IMR-90 (cell line): ENCODE measurements around the gene SPG11. TPM values are rescaled to one million over a fixed set of nuclear protein-coding genes. Genes with fewer than 3 reads are reported as not detected.

Source experiments
- ATAC-seq: fragments of 200-7000 bp; cut with Tn5 transposase; 2 replicates; pipeline ENCODE4 v1.9.1; 2020; ENCODE audit warnings: low read depth, mild to moderate bottlenecking, moderate library complexity
- BruUV-seq: library from RNA; stranded (reverse); fragments of 400-500 nt; replicated peaks from 2 replicates; lab custom pipeline; 2021; lab: Mats Ljungman, UMichigan
- CTCF ChIA-PET: fragments of 300-600 bp; formaldehyde crosslinking; extraction: SDS; loops from one replicate; lab custom pipeline; 2021; ENCODE audit warnings: antibody characterized with exemption; lab: Yijun Ruan, JAX
- POLR2A ChIA-PET: fragments of 300-600 bp; sonication (Branson Sonifier 250); formaldehyde crosslinking; loops from one replicate; lab custom pipeline; 2022; ENCODE audit warnings: antibody characterized with exemption; ENCODE audit not compliant: unreplicated experiment; lab: Charles Lee
- DNase-seq: peaks from one replicate; pipeline ENCODE4 v3.0.0; 2013
- H2AFZ ChIP-seq: replicated peaks from 2 replicates; pipeline ENCODE3; 2013; ENCODE audit warnings: low read length, mild to moderate bottlenecking; ENCODE audit not compliant: poor library complexity
- H2AK5ac ChIP-seq: 2 replicates; pipeline ENCODE4 v1.6.1; 2013; ENCODE audit warnings: low read depth, low read length, inconsistent platforms
- H2AK9ac ChIP-seq: replicated peaks from 2 replicates; pipeline ENCODE3; 2013; ENCODE audit warnings: mild to moderate bottlenecking, low read depth, low read length, moderate library complexity; ENCODE audit not compliant: poor library complexity
- H2BK120ac ChIP-seq: 2 replicates; pipeline ENCODE4 v1.6.1; 2013; ENCODE audit warnings: low read depth, low read length, inconsistent platforms
- H2BK15ac ChIP-seq: 3 replicates; pipeline ENCODE4 v1.6.1; 2013; ENCODE audit warnings: low read depth, low read length, inconsistent platforms
- H2BK20ac ChIP-seq: 2 replicates; pipeline ENCODE4 v1.6.1; 2013; ENCODE audit warnings: low read depth, mild to moderate bottlenecking, inconsistent platforms, low read length, moderate library complexity
- H2BK5ac ChIP-seq: 2 replicates; pipeline ENCODE4 v1.6.1; 2013; ENCODE audit warnings: mild to moderate bottlenecking, low read depth, low read length, inconsistent platforms; ENCODE audit not compliant: poor library complexity, severe bottlenecking
- H3K14ac ChIP-seq: replicated peaks from 2 replicates; pipeline ENCODE4 v1.6.1; 2013; ENCODE audit warnings: low read depth, low read length, inconsistent platforms
- H3K18ac ChIP-seq: 2 replicates; pipeline ENCODE4 v1.6.1; 2013; ENCODE audit warnings: low read depth, low read length, control low read depth
- H3K23ac ChIP-seq: 2 replicates; pipeline ENCODE4 v1.6.1; 2013; ENCODE audit warnings: low read depth, low read length, inconsistent platforms
- H3K27ac ChIP-seq: 2 replicates; pipeline ENCODE4 v1.5.1; 2013; ENCODE audit warnings: mild to moderate bottlenecking, control low read depth, low read length; ENCODE audit not compliant: insufficient read depth
- H3K27me3 ChIP-seq: 2 replicates; pipeline ENCODE4 v1.6.1; 2013; ENCODE audit warnings: low read length; ENCODE audit not compliant: control insufficient read depth, insufficient read depth
- H3K36me3 ChIP-seq: 2 replicates; pipeline ENCODE4 v1.6.1; 2013; ENCODE audit warnings: low read length, mixed read lengths; ENCODE audit not compliant: control insufficient read depth, insufficient read depth
- H3K4ac ChIP-seq: 2 replicates; pipeline ENCODE4 v1.6.1; 2013; ENCODE audit warnings: low read depth, low read length, inconsistent platforms
- H3K4me1 ChIP-seq: 2 replicates; pipeline ENCODE4 v1.6.1; 2013; ENCODE audit warnings: low read length, mixed read lengths; ENCODE audit not compliant: control insufficient read depth, insufficient read depth
- H3K4me2 ChIP-seq: 2 replicates; pipeline ENCODE4 v1.6.1; 2013; ENCODE audit warnings: low read depth, mild to moderate bottlenecking, control low read depth, low read length, moderate library complexity
- H3K4me3 ChIP-seq: 2 replicates; pipeline ENCODE4 v1.5.1; 2013; ENCODE audit warnings: low read depth, mild to moderate bottlenecking, control low read depth, low read length, moderate library complexity; ENCODE audit not compliant: insufficient read depth
- H3K56ac ChIP-seq: 2 replicates; pipeline ENCODE4 v1.6.1; 2013; ENCODE audit warnings: low read length, inconsistent platforms; ENCODE audit not compliant: insufficient read depth; ENCODE audit errors: extremely low read depth
- H3K79me1 ChIP-seq, 2 experiments: 2 replicates each; pipeline ENCODE4 v1.6.1; 2013; ENCODE audit warnings: low read length in 2 of 2, inconsistent platforms in 1 of 2, low read depth in 1 of 2
- H3K9ac ChIP-seq: 2 replicates; pipeline ENCODE4 v1.6.1; 2013; ENCODE audit warnings: low read depth, low read length, control low read depth
- H3K9me1 ChIP-seq: 2 replicates; pipeline ENCODE4 v1.6.1; 2013; ENCODE audit warnings: low read length, inconsistent platforms; ENCODE audit not compliant: insufficient read depth
- H3K9me3 ChIP-seq: 2 replicates; pipeline ENCODE4 v1.6.1; 2013; ENCODE audit warnings: low read length; ENCODE audit not compliant: control insufficient read depth, insufficient read depth
- H4K20me1 ChIP-seq: 2 replicates; pipeline ENCODE4 v1.6.1; 2013; ENCODE audit warnings: low read length, inconsistent platforms; ENCODE audit not compliant: insufficient read depth
- H4K5ac ChIP-seq: 2 replicates; pipeline ENCODE4 v1.6.1; 2013; ENCODE audit warnings: mild to moderate bottlenecking, low read depth, low read length, control low read depth
- H4K8ac ChIP-seq, 2 experiments: 2 replicates each; pipeline ENCODE4 v1.6.1; 2013; ENCODE audit warnings: low read depth in 2 of 2, low read length in 2 of 2, control low read depth in 1 of 2, inconsistent platforms in 1 of 2
- H4K91ac ChIP-seq: 2 replicates; pipeline ENCODE4 v1.6.1; 2013; ENCODE audit warnings: low read depth, low read length, inconsistent platforms; ENCODE audit not compliant: insufficient read depth
- BHLHE40 ChIP-seq: fragments of 150-350 bp; IDR thresholded peaks from 2 replicates; pipeline ENCODE4 v1.6.1; 2016; ENCODE audit warnings: mild to moderate bottlenecking, low read depth, low read length
- CEBPB ChIP-seq: IDR thresholded peaks from 2 replicates; pipeline ENCODE4 v1.6.1; 2012; ENCODE audit warnings: low read depth, low read length, improper control_type of control experiment
- CHD1 ChIP-seq: IDR thresholded peaks from 2 replicates; pipeline ENCODE4 v1.6.1; 2012; ENCODE audit warnings: low read depth, low read length, improper control_type of control experiment
- FOS ChIP-seq: fragments of 150-350 bp; IDR thresholded peaks from 2 replicates; pipeline ENCODE4 v1.6.1; 2016; ENCODE audit warnings: low read depth, low read length
- MAFK ChIP-seq: IDR thresholded peaks from 2 replicates; pipeline ENCODE4 v1.6.1; 2012; ENCODE audit warnings: low read depth, low read length, improper control_type of control experiment
- MXI1 ChIP-seq: IDR thresholded peaks from 2 replicates; pipeline ENCODE4 v1.6.1; 2012; ENCODE audit warnings: low read depth, mild to moderate bottlenecking, low read length, moderate library complexity, borderline replicate concordance
- RAD21 ChIP-seq: IDR thresholded peaks from 2 replicates; pipeline ENCODE4 v1.6.1; 2012; ENCODE audit warnings: low read length, improper control_type of control experiment
- RCOR1 ChIP-seq: IDR thresholded peaks from 2 replicates; pipeline ENCODE4 v1.6.1; 2012; ENCODE audit warnings: mild to moderate bottlenecking, low read length, improper control_type of control experiment; ENCODE audit not compliant: insufficient replicate concordance
- RFX5 ChIP-seq: IDR thresholded peaks from 2 replicates; pipeline ENCODE4 v1.8.0; 2012; ENCODE audit warnings: low read depth, mild to moderate bottlenecking, low read length, moderate library complexity
- SMC3 ChIP-seq: fragments of 150-350 bp; IDR thresholded peaks from 2 replicates; pipeline ENCODE4 v1.6.1; 2016; ENCODE audit warnings: low read depth, mild to moderate bottlenecking, antibody characterized with exemption, low read length, moderate library complexity
- USF2 ChIP-seq: fragments of 150-350 bp; IDR thresholded peaks from 2 replicates; pipeline ENCODE4 v1.6.1; 2017; ENCODE audit warnings: mild to moderate bottlenecking, antibody characterized with exemption, low read length, low read depth
- WGBS, 2 experiments: methylation state at CpG; one replicate each; pipeline versions ENCODE4 v1.1.5 to v1.1.7; 2013; ENCODE audit warnings: missing lambda C conversion rate in 2 of 2; ENCODE audit not compliant: insufficient read length in 1 of 2; ENCODE audit errors: extremely low coverage in 2 of 2; 5-methylcytosine and 5-hydroxymethylcytosine counted together
- dilution Hi-C: fragments of 300-500 bp; cut with HindIII; formaldehyde crosslinking; loops from one replicate; pipeline ENCODE4 v1.14.3; 2018; ENCODE audit warnings: low sequenced_read_pairs; ENCODE audit not compliant: unreplicated experiment
- in situ Hi-C: fragments of 300-500 bp; cut with MboI; formaldehyde crosslinking; loops from 3 replicates; pipeline ENCODE4 v1.14.3; 2019; ENCODE audit warnings: low sequenced_read_pairs, inconsistent platforms, mixed read lengths
- intact Hi-C: fragments of 100-400 bp; cut with micrococcal nuclease; formaldehyde crosslinking; loops from 2 replicates; pipeline ENCODE4 v1.10.0; 2022
- polyA plus RNA-seq, 3 experiments: library from polyadenylated mRNA; depleted of rRNA; stranded (reverse); fragments of >200 nt; gene quantifications; 2 replicates each; pipeline ENCODE4 v1.2.3, GENCODE V29; 2012; ENCODE audit warnings: low replicate concordance in 1 of 3
- total RNA-seq: library from RNA; depleted of rRNA; stranded (reverse); fragments of >200 nt; gene quantifications from 2 replicates; pipeline ENCODE4 v1.2.3, GENCODE V29; 2012

The SPG11 gene
- total and polyA plus RNA-seq, 2 of the 4 experiments (the other 2 are of a cell fraction), result 30.8 to 32.6 TPM

DNA sequence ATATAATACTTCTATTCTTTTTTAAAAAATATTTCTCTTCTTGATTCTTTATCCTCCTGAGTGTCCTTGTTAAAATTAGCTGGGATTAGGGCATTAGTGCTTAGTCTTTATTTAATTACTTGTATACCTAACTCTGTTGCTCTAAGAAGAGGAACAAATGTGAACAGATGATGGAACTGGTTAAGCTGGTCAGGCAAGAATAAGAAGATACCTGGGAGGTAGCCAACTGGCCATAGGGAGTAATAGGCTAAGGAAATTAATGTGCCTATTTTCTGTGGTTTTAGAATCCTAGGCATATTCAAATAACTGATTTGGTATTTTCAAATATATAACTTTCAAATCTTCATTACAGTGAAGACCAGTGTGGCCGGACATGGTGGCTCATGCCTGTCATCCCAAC is 72.1 kb downstream of the SPG11 start:
- H2AFZ ChIP-seq, result no peak overlapping the region
- H3K9ac ChIP-seq, result no peak overlapping the region
- H2AK5ac ChIP-seq, result no peak overlapping the region
- H3K56ac ChIP-seq, result no peak overlapping the region
- TF ChIP-seq MXI1 (no peak), RAD21 (no peak), MAFK (no peak), BHLHE40 (no peak), CEBPB (no peak), CHD1 (no peak), RCOR1 (no peak), RFX5 (no peak), SMC3 (no peak), USF2 (no peak), FOS (no peak)
- H3K9me3 ChIP-seq, result no peaks in the 10 kb centered on the region
- H3K36me3 ChIP-seq, result peaks cover 43% of the 10 kb centered on the region
- intact Hi-C loops, result loop anchor here (5.0 kb wide), 1 partner anchor 146 kb away; the partner anchor contains the start of gene TRIM69
- no peak overlapping the region for H3K4me2 ChIP-seq
- H3K27me3 ChIP-seq, result no peaks in the 10 kb centered on the region
- no peak overlapping the region for H2AK9ac ChIP-seq
- no peak overlapping the region for H2BK20ac ChIP-seq
- peaks cover 6% of the 10 kb centered on the region for H3K9me1 ChIP-seq
- H4K91ac ChIP-seq, result no peak overlapping the region
- H4K5ac ChIP-seq, result no peak overlapping the region
- no peak overlapping the region for H3K27ac ChIP-seq
- no TSS peak for BruUV-seq
- H4K20me1 ChIP-seq, result no peaks in the 10 kb centered on the region
- no peak overlapping the region for H3K4me3 ChIP-seq
- H3K23ac ChIP-seq, result no peak overlapping the region
- no peak overlapping the region for H4K8ac ChIP-seq
- no CpG with 5 or more reads among the region's 1 CpG for WGBS, 2 experiments
- H2BK5ac ChIP-seq, result no peak overlapping the region
- H3K4ac ChIP-seq, result no peak overlapping the region
- peaks cover 5% of the 10 kb centered on the region for H3K4me1 ChIP-seq
- DNase-seq, result no peak
- dilution Hi-C loops, result no loop called here
- H3K14ac ChIP-seq, result no peak overlapping the region
- no peak overlapping the region for H2BK120ac ChIP-seq
- ChIA-PET CTCF (interaction anchor here (0.9 kb wide), 1 partner anchor 13 kb away, joined by 4 read pairs; no protein-coding TSS in a partner anchor), POLR2A (no interaction called here)
- no peak overlapping the region for H3K18ac ChIP-seq
- no peaks in the 10 kb centered on the region for H3K79me1 ChIP-seq
- no peak overlapping the region for H2BK15ac ChIP-seq
- no peak for ATAC-seq
- in situ Hi-C loops, result no loop called here
